CD4-positive, alpha-beta T cell treated with Interferon gamma for 1 hour (primary cell): ENCODE results near the gene HID1.

Source experiments
- DNase-seq: peaks from one replicate; pipeline ENCODE4 v3.0.0-alpha.2; 2020

HID1 gene

GRCh38 chr17:74946641-74947040 is 25.9 kb downstream of the HID1 start:
- DNase-seq = no peak

DNA sequence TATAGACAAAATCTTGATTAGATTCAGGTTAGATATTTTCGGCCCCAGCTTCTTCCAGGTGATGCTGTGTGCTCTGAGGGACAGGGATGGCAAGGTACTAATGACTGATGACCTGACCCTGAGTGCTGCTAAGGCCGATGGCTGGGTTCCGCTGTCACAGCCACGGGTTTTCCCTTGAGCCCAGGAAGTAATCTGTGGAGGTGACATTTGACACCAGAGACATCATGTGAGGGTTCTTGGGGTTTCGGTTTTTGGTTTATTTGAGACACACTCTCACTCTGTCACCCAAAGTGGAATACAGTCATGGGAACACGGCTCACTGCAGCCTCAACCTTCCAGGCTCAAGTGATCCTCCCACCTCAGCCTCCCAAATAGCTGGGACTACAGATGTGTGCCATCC is 27.0 kb downstream of the HID1 start:
- DNase-seq = no peak

DNA sequence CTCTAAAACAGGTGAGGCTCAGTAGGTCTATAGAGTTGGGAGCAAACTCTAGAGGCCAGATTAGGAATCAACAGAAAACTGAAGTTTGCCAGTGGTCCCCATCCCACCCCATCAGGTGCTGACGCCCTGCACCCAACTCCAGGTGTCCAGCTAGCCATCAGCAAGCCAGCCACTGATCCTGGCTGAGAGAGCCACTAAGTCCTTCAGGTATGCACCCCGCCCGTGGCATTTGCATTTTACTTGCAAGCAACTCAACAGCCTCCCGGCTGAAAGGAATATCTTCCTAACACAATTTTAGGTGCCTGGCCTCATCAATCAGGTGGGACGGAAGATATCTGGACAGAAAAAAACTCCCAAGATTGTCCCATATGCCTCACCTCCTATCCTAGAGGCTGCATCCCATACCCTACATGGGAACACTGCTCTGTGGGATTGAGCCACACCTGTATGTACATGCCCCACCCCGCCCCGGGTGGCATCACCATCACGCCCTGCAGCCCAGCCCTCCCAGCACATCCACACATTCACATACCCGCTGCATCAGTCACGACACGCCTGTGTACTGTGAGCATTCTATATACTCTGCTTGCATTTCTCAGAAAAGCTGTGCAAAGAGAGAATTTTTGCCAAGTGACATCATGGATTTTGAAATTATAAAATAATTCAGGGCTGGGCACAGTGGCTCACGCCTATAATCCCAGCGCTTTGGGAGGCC is 28.6 kb downstream of the HID1 start:
- DNase-seq = no peak

DNA sequence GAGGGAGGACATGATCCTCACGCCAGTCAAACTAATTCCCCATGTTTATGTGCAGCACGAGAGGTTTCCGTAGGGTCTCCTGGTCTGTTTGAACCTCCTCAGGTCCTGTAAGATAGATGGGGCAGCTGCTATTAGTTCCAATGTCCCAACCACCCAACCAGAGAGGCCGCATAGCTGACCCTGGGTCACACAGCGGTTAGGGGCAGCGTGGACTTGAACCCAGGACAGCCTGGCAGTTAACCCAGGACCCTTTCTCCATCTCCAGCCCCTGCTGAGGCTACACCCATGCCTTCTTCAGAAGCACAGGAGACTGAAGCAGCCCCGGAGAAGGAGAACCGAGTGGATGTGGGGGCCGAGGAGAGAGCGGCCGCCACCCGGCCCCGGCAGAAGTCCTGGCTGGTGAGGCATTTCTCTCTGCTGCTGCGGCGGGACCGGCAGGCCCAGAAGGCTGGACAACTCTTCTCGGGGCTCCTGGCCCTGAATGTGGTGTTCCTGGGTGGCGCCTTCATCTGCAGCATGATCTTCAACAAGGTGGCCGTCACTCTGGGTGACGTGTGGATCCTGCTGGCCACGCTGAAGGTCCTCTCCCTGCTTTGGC is 31.3 kb downstream of the HID1 start:
- no peak for DNase-seq

GRCh38 chr17:74939534-74939933 is 33.0 kb downstream of the HID1 start:
- DNase-seq = no peak

DNA sequence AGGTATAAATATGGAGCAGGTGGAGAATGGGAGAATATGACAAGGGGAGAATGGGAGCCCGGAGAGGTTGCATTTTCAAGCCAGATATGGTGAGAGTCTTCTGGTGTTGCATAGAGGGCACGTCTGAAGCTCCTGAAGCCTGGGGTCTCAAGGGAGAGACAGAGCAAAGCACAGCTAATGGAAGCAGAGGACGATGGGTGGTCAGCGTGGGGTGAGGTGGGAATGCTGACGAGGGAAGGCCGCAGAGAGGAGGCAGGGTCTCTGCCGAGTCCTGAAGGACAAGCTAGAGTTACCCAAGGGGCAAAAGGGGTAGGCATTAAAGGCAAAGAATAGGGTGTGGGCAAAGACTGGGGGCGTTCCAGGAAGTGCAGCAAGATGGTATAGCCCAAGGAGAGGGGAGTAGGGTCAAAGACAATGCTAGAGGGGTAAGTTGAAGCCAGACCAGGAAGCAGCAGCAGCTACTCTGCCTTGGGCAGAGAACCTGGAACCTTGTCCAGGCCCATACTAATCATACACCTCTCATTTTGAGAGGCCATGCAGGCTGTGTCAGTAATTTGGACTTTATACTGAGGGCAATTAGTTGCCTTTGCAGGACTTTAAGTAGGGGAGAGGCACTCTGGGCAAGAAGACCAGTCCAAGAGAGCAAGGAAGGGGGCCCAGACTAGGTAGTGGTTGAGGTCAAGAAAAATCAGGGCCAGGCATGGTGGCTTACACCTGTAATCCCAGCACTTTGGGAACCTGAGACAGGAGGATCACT is 34.2 kb downstream of the HID1 start:
- DNase-seq = no peak

DNA sequence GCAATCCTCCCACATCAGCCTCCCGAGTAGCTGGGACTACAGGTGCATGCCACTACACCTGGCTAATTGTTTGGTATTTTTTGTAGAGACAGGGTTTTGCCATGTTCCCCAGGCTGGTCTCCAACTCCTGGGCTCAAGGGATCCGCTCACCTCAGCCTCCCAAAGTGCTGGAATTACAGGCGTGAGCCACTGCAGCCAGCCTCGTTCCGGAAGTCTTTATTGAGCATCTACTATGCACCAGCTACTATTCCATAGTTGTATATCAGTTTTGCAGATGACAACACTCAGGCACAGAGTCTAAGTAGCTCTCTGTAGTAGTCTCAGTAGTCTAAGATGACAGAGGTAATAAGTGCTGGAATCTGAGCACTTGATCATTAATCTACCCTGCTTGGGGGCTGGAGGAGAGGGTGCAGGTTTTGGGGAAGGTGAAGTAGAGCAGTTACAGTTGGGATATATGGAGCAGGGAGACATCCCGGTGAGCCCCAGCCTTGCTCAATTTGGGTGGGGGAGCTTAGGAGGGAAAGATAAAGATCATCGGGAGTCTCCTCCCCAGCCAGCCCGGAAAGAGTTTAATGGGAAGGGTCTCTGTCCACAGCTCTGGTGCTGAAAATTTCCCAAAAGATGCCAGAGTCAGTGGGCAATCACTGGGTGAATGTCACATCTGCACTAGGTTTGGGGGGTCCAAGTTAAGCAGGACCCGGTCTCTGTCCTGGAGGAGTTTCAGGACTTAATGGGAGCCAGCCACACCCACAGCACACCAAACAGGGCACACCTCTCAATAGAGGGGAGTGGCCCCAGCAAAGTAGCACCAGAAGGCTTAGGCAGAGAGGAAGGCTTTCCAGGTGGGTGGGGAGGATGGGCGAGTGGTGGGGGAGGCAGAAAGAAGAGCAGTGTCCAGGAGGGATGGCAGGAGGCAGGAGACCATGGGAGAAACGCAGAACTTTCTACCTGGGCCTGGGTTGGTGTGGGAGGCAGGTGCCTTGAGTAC is 35.2 kb downstream of the HID1 start:
- no peak for DNase-seq

GRCh38 chr17:74936470-74936799 is 36.1 kb downstream of the HID1 start:
- DNase-seq = no peak

DNA sequence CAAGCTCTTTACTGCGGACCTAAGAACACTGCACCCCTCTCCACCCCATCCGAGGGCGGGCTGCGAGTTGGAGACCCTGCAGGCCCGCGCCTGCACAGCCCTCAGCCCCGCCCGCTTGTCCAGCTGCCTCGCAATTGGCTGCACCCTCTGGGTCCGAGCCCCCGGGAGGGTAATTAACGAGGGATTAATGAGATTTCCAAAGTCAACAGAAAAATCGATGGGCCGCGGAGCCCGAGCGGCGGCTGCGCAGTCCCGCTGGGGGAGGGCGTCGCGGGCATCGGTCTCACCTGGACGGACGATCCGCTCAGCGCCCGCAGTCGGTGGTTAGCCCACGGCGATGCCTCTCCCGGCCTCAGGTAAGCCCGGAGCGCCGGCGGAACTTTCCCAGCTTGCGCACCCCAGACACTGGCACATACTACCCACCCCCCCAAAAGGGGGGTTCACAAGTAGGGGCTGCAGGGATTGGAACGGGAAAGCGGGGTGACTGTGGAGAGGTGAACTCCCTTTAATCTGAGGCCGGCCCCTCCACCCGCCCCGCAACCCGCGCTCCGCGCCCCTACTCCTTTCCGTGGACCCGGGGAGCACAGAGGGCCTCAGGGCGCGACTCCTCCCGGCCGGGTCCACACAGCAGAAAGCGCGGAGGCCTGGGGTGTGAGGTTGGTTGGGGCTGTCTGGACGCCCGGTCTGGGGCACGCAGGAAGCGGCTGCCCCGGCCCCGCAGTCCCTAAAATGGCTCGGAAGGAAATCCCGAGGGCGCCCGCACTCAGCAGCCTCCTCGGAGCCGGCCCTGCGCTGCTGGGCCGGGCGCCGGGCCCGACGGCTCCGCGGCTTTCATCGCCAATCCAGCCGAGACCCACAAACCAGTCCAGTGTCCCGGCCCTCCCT is 36.7 kb downstream of the HID1 start, which contains the start of gene OTOP3:
TSS of gene OTOP3 (plus strand) at position 314 of the 885 bp plus-strand sequence. CDS start at position 338, 24 bp downstream.
- no peak for DNase-seq

GRCh38 chr17:74935048-74935447 is 37.5 kb downstream of the HID1 start:
- no peak for DNase-seq

GRCh38 chr17:74930535-74931036 is 42.0 kb downstream of the HID1 start:
- no peak for DNase-seq

GRCh38 chr17:74928786-74929185 is 43.8 kb downstream of the HID1 start:
- no peak for DNase-seq

DNA sequence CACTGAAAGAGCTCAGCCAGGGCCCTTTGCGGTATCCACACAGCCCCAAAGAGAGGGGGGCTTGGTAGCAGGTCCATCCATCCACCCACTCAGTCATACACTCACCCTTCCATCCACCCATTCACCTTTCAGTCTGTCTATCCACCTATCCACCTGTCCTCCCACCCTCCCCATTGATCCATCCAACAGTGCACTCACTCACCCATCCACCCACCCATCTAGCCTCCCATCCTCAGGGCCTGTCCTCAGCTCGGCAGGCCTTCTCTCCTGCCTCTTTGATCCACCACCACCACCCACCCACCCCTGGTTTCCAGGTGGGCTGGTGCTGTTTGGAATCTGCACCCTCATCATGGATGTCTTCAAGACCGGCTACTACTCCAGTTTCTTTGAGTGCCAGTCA is 47.3 kb downstream of the HID1 start:
- no peak for DNase-seq

DNA sequence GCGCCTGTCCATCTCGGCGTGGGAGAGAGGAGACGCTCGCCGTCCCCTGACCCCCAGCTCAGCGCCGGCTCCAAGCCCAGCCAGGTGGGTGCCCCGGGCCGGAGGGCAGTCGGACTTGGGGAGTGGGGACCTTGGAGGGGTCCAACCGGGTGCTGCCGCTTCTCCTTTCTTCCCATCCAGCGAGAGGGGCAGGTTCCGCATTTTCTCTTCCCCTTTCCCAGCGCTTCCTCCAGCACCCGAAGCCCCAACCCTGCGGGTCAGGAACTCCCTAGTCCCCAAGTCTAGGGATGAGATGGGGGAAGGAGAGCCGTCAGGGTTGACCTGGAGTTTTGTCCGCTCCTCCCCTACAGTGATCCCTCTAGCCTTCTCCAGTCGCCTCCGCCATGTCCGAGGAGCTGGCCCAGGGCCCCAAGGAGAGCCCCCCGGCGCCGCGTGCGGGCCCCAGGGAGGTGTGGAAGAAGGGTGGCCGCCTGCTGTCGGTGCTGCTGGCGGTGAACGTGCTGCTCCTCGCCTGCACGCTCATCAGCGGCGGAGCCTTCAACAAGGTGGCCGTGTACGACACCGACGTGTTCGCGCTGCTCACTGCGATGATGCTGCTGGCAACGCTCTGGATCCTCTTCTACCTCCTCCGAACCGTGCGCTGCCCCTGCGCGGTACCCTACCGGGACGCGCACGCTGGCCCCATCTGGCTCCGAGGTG is 48.2 kb downstream of the HID1 start, which contains the start of gene OTOP2:
TSS of gene OTOP2 (plus strand) at position 24 of the 699 bp plus-strand sequence. CDS start at position 384, 360 bp downstream.
- peak; percentile 40 for DNase-seq

- peak; percentile 61 for DNase-seq
Observed at GRCh38 chr17:74923538-74924249, 48.9 kb downstream of the HID1 start.

DNA sequence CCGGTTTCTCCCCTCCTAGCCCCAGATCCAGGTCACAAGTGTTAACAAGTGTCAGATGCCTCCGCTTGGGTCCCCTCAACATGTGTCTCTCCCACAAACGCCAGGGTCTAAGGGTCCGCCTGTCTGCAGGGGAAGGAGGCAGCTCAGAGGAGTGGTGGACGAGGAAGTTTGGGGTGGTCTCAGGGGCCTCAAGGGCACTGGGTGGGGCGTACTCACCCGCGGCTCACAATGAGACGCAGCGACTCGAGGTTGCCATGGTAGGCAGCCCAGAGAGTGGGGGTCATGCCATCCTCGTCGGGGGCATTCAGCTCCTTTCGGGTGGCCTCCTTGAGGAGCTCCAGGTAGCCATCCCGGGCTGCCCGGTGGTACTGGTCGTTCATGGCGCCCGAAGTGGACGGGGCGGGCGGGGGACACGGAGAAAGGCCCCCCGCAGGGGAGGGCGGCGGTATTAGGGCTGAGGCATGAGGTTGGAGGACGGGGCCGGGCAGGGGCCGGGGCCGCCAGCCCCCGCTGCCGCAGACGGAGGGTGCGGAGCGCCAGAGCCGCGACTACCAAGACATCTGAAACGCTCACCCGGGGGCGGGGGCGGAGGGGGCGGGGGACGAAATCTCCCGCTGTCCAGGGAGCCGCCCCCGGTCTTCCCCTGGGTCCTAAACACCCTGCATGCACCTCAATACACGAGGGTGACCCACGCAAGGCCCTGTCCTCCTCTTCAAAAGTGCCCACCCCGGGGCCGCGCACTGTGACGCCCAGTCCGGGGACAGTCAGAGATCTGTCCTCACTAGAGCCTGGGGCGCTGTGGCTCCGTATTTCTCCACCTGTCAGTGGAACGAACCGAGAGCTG is 49.6 kb downstream of the HID1 start, which contains the start of gene USH1G:
TSS of gene USH1G (minus strand) at position 562 of the 844 bp plus-strand sequence. CDS start at position 380, 182 bp downstream.
- no peak for DNase-seq

GRCh38 chr17:74922172-74922571 is 50.4 kb downstream of the HID1 start:
- DNase-seq = no peak

GRCh38 chr17:74921769-74922168 is 50.8 kb downstream of the HID1 start:
- DNase-seq = no peak
